ENCODE results near the gene SNAP25.

The SNAP25 gene

DNA sequence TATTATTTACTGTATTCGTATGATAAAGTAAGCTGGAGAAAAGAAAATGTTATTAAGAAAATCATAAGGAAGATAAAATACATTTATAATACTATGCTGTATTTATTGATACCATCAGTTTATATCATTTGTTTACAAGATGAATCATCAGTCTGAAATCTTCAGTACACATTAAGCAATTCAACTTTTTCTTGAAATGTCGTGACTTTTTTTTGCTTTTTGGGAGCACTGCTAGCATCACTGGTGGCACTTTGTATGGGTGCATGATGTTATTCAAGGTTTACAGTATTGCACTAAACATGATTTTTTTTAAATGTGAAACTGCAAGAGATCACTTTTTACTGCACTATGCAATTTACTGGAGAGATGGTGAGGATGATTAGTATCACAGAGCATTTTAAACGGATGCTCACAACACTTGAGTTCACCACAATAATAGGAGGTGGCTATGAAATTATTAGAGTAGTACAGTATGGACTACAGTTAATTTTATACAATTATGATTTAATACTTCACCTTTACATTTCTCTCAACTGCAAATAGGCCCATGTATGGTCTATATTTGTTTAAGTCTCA is 85.9 kb downstream of the SNAP25 start:
- no peak for DNase-seq (ENCODE audit: low read depth)

DNA sequence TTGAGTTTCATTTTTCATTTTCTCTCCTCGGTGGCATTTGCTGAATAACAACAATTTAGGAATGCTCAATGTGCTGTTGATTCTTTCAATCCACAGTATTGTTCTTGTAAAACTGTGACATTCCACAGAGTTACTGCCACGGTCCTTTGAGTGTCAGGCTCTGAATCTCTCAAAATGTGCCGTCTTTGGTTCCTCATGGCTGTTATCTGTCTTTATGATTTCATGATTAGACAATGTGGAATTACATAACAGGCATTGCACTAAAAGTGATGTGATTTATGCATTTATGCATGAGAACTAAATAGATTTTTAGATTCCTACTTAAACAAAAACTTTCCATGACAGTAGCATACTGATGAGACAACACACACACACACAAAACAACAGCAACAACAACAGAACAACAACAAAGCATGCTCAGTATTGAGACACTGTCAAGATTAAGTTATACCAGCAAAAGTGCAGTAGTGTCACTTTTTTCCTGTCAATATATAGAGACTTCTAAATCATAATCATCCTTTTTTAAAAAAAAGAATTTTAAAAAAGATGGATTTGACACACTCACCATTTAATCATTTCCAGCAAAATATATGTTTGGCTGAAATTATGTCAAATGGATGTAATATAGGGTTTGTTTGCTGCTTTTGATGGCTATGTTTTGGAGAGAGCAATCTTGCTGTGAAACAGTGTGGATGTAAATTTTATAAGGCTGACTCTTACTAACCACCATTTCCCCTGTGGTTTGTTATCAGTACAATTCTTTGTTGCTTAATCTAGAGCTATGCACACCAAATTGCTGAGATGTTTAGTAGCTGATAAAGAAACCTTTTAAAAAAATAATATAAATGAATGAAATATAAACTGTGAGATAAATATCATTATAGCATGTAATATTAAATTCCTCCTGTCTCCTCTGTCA is 88.1 kb downstream of the SNAP25 start:
- no peak for DNase-seq (ENCODE audit: low read depth)

DNA sequence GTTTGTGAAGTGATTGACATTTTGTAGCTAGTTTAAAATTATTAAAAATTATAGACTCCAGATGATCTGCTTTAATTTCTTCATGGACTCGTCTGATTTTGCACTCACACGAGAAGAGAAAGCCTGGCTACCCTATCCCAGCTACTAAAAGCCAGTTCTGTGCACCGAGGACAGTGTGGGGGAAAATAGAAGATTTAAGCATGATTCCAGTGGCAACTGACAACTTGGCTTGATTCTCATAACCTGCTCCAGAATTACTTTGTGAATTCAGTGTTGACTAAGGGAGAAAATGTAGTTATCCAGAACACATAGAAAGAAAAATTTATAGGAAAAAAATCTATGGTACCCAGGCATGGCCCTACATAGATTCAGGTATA is 88.7 kb downstream of the SNAP25 start:
- no peak for DNase-seq (ENCODE audit: low read depth)

DNA sequence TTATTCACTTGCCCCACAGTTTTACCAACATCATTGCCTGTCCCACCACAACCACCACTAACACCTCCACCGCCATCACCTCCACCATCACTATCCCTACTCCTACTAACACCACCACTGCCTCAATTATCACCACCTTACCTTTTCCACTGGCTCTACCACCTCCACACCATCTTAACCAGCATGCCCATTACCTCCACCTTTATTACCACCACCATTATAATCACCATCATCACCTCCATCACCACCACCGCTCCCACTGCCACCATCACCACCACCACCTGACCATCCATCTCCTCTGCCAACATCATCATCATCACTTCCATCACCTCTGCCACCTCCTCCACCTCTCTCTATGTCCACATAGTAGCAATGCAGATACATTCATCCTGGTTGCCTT is 90.0 kb downstream of the SNAP25 start:
- no peak for DNase-seq (ENCODE audit: low read depth)

DNA sequence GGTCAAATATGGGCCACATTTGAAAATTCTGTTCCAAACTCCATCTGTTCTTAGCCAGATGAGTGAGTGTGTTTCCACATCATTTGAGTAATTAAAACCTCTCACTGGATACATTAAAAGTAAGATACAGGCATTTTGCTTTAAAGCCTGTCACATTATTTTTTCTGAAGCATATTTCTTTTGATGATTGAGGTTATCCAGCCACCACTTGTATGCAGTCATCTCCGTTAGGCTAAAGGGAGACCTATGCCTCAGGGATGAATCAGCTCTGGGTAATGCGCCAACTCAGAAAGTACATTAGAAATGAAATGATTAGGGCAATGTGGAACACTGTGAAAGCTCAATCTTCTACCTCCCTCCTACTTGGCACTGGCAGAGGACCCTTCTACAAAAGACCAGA is 90.7 kb downstream of the SNAP25 start:
- DNase-seq (ENCODE audit: low read depth), result no peak

DNA sequence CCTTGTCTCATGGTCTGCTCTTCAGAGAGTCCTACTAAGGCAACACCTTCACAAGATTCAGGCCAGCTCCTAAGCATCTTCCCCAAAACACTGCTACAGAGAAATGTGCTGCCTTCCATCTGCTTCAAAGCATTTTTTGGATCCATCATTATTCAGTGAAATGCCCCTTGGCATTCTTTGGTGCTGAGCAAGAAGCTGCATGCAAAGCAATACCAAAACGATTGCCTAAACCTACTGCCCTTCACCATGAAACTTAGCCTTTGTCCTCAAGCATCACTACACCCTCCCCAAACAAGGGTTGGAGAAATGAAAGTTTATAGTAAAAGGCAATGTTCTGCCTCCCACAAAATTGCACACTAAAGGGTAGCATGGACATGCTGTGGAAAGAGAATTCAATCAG is 93.5 kb downstream of the SNAP25 start:
- no peak for DNase-seq (ENCODE audit: low read depth)

DNA sequence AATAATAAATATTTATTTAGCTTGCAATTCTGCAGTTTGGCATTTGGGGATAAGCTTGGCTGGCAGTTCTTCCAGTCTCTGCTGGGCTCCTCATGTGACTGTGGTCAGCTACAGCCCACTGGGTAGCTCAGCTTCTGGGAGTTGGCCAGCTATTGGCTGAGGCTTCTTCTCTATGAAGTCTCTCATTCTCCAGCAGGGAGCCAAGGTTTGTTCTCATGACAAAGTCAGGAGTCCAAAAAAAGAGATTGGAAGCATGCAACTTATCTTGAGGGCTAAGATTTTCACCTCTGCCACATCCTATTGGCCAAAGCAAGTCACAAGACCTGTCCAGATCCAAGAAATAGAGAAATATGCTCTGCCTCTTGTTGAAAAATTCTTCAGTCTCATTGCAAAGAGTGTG is 94.6 kb downstream of the SNAP25 start:
- DNase-seq (ENCODE audit: low read depth), result no peak

DNA sequence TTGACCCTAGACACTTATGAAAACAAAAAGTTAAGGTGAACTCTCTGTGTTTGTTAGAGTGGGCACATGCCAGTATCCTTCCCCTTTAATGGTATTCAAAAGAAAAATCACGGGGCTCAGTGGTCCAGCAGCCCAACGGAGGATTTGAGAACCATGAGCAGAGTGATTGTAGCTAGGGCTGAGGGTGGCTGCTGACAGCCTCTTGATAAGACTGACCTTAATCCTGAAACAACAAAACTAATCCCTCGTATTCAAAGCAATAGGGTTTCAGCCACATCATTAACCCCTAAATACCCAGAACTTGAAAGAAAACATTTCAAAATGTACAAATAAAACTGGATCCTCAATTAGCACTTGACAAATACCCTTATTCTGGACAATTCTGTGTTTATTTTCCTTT is 95.1 kb downstream of the SNAP25 start:
- DNase-seq (ENCODE audit: low read depth), result no peak

DNA sequence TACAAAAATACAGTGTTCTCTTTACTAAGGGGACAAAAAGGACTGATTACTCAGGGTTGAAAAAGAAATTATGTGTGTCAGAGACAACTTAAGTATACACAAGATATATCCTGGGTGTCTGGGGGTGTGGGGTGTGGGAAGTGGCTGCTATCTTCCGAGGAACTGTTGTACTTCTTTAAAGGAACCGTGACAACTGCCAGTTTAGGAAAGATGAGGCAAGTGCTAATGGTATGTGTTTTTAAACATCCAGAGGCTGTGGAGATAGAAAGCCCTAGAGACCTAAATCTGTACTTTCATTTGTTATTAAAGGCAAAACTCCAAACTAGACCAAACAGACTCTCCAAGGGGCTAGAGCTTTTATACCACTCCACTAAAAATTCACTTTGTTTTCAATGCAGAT is 95.6 kb downstream of the SNAP25 start:
- no peak for DNase-seq (ENCODE audit: low read depth)

DNA sequence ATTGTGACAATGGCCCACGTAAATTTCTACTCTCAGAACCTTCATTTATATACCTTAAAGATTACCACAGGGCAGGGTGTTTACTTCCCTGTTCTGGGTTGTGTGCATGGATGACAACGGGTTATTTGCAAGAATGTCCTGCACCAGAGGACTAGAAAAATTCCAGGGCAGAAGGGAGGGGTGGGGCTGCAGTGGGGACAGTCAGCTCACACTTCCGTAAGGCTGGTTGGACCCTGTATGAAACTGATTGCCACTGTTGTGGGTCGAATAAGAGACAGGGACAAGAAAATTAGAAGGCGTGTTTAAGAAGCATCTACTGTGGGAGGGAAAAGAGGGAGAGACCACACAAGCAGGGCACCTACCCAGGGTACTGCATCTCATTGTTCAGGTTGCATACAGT is 96.5 kb downstream of the SNAP25 start:
- no peak for DNase-seq (ENCODE audit: low read depth)

DNA sequence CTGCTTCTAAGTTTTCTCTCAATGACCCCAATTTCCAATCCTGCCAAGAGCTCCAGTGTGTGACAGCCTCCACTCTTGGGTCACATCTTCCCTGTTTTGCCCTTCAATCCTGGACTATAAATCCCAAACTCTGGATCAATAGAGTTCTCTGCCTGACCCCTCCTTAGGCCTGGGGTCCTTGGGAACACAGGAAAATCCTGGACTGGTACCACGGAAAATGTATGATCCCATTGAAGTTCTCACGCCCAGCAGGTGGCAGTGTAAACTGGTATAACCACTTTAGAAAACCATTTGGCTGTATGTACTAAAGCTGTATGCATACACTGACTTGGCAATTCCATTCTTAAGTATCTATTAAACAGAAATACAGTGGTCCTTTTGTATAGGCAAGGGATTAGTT is 98.0 kb downstream of the SNAP25 start:
- DNase-seq (ENCODE audit: low read depth), result no peak

DNA sequence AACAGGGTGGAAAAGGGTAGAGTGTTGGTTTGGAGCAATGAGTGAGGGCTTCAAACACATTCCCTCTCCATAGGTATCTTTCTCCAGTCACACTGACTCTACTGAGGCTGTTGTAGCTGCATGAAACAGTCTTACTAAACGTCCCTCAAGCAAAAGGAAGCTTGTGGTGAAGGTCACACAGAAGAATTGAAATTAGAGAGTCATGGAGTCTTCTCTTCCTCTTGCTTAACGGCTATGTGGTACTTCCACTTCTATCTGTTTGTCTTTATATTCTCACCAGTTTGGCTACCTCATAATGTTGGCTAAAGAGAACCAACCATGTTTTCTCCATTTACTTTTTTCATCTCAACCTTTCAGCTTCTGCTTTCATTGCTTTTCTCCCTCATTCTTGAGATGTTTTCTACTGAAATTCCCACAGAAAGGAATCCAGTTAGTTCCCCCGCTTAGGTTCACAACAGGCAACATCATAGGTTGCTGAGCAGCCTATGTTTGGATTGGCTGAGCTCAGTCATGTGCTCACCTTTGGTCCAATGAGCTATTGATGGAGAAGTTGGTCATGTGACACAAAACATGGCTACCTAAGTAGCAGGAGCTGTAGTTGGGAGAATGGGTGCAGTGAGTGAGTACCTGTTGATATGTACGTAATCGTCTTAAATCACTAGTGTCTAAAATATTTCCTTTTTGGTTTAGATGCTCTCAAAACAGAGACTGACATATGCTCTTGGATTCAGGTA is 99.8 kb downstream of the SNAP25 start:
- DNase-seq (ENCODE audit: low read depth), result no peak

DNA sequence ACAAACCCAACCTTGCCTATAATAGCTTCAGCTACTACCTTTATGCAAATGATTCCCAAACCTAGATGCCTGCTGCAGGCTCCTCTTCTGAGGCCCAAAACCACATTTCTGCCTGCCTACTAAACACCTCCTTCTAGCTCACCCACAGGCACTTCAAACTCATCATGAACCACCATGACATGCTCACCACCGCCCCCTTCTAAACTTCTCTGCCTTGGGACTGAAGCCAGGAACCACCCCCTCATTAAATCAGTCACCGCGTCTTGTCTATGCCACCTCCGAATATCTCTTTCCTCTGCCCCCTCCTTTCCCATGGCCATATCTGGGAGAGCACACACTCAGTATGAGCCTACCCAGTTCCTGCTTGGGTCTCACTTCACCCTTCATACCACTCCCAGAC is 101.2 kb downstream of the SNAP25 start:
- no peak for DNase-seq (ENCODE audit: low read depth)

DNA sequence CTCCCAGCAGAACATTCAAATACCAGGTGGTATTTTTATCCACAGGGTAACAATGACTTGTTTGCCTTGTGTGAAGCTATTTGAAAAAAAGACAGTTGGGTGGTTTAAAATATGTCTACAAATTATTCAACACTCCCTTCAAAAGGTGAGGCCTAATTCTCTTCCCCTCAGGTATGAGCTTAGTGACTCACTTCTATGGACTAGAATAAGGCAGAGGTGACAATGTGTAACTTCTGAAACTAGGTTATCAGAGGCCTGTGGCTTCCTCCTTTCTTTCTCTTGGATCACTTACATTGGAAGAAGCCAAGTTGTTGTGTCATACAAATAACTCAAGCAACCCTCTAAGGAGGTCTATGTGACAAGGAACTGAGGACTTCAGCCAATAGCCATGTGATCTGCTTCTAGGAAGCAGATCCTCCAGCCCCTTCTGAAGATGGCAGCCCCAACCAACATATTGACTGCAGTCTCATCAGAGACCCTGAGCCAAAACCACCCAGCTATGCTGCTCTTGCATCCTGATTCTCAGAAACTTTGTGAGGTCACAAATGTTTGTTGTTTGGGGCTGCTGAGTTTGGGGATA is 102.6 kb downstream of the SNAP25 start:
- no peak for DNase-seq (ENCODE audit: low read depth)

DNA sequence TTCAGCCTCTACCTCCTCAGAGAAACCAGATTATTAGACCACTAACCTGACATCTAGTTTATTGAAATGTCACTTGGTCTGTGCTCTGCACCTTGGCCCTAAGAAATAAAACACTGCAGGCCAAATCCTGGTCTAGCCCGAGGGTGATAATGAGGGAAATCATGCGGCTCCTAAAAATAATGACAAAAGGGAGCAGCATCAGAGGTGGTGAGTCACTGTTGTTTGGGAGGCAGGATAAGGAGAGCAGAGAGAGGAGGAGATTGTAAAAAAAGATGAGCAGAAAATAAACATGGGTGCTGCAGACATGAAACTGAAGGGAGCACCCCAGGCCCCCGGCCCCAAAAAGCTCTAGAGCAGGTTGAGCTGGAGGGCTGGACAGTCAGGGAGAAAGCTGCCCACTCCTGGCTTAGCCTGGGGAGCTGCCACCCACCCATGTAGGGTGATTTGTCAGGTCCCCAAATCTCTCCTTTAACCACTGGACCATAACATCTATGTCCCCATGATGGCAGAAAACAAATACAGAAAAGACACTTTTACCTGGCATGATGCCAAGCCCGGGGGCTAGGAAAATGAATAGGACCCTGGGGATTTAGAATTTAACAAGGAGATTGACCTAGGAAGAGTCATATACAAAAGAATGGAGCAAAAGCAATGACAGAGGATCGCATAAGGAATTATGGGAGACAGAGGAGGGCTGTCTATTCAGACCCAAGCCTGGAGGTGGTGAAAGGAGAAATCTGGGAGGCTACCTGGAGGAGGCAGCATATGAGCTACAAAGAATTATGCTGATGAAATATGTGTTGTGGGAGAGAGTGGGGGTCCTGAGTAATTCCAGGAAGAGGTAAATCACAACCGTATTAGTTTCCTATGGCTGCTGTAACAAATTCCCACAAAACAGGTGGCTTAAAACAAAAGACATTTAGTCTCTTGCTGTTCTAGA is 103.7 kb downstream of the SNAP25 start:
- no peak for DNase-seq (ENCODE audit: low read depth)

DNA sequence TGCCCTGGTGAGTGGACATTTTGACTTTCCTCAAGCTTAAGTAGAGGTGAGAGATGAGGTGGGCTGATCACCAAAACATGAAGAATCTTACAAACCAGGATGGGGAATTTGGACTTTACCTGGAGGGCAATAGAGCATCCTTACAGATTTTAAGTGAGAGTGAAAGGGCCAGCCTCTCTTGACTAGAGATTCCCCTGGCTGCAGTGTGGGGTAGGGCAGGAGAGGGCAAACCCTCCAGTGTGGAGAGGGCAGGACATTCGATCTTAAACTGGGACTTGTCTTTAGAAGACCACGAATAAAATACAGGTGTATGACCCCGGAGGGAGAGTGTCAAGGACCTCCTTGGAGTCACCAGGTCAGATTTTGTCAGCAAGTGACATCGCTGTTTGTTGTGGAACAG is 105.1 kb downstream of the SNAP25 start:
- DNase-seq (ENCODE audit: low read depth), result no peak

DNA sequence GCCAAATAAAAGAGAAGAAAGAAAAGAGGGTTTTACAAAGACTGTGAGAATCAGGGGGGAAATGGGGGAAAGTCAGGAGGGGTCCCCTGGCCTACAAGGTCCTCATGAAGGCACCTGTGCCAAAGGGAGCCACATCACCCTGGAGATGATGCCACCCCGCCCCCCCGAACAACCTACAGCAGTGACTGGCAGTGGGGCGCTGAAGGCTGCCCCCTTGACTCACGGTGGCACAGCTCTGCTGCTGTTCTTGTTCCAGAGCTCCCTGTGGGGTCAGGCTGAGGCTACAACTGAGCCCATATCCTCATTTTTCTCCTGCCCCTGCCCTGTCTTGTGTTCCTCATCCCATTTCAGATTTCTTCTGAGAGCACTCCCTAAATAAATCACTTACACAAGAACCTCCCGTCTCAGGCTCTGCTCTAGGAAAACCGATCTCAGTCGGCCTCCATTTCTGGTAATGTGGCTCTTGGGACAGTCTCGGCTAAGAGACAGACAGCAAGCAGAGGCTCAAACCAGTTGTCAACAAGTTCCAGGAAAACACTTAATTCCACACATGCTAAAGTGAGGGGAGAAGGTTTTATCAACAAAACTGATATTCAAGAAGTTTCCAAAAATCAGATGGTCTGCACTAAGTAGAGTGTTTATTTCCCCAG is 105.7 kb downstream of the SNAP25 start:
- no peak for DNase-seq (ENCODE audit: low read depth)

DNA sequence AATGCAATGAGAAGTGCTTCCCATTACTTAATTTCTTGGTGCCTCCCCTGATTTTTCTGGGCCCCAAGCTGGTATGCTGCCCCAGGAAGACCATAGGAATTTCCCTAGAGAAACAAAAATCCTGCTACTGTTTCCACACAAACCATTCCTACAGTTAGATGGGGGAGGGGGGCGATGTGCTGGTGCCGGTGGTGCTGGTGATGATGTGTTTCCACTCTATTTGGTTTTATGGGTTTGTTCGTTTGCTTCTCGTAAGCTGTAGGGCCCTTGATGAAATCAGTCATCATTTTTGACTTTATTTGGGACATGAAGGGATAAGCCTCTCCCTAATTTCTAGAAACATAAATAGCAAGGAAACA is 110.2 kb downstream of the SNAP25 start:
- DNase-seq (ENCODE audit: low read depth), result no peak

DNA sequence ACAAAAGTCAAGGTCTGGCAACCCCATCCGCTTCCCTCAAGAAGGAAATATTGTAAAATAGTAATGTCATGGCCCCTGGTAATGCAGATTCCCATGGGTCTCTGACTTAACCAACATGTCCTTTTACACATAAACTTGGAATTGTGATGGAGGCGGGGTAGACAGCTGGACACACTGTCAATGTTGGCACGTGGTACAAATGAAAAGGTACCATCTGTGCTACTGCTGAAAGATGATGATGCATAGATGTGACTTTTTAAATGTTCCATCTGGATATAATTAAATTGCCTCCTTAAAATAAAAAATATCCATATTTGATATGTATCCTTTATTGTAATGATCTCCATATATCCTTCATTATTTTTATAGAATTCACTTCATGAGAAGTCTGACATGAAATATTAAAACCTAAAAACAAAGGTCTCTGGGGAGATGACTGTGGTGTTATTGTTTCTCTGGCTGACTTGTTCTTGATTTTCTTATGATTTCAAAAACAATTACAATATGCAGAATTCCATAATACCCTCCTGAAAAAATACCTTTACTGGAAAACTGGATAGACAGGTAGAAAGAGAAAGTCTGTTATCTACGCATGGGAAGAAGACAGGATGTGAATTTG is 110.9 kb downstream of the SNAP25 start:
- no peak for DNase-seq (ENCODE audit: low read depth)

DNA sequence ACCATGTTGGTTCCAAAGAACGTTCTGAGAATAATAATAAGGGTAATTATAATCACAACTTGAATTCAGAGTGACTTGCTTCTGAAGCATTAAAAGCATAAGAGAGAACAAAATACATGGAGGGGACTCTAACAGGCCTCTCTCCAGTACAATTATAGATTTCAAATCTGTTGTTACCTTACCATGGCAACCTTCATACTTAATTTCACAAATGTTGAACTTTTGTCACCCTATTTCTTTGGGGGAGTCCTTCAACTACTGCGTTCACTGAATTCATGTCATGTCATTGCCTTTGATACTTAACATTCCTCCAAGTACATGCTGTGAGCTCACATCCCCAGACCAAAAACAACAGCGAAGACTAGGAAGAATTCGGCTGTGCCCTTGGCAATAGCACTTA is 111.4 kb downstream of the SNAP25 start:
- no peak for DNase-seq (ENCODE audit: low read depth)

All from activated T-cell treated with anti-CD3 and anti-CD28 coated beads for 24 hours (primary cell).